GM21576 (cell line): ENCODE data around the gene CD44.
"Not testable (repeated sequence)": the region's sequence is repeated elsewhere in the genome, so short reads cannot be mapped to it uniquely, and the experiment has no call there.

Experiments used
- ATAC-seq: cut with Tn5 transposase; IDR thresholded peaks from one replicate; pipeline ENCODE4 v1.9.1; 2021; ENCODE audit warnings: mild to moderate bottlenecking, moderate library complexity; ENCODE audit not compliant: unreplicated experiment

Gene CD44

GRCh38 chr11:35207471-35208403 is 68.8 kb downstream of the CD44 start:
- ATAC-seq, result no peak

- ATAC-seq, result no peak
Measured at GRCh38 chr11:35208795-35209194, 69.8 kb downstream of the CD44 start.

- no peak for ATAC-seq
Measured at GRCh38 chr11:35210876-35211546, 72.0 kb downstream of the CD44 start.

GRCh38 chr11:35211952-35212351 is 73.0 kb downstream of the CD44 start:
- ATAC-seq, result no peak

GRCh38 chr11:35214226-35214770 is 75.3 kb downstream of the CD44 start:
- no peak for ATAC-seq

GRCh38 chr11:35214792-35215193 is 75.8 kb downstream of the CD44 start:
- no peak for ATAC-seq

- ATAC-seq, result no peak
Measured at GRCh38 chr11:35215945-35216344, 77.0 kb downstream of the CD44 start.

- no peak for ATAC-seq
Measured at GRCh38 chr11:35216962-35217678, 78.1 kb downstream of the CD44 start.

GRCh38 chr11:35218956-35219355 is 80.0 kb downstream of the CD44 start:
- ATAC-seq, result no peak

- ATAC-seq, result no peak
Measured at GRCh38 chr11:35223371-35223796, 84.4 kb downstream of the CD44 start.

- ATAC-seq, result no peak
Measured at GRCh38 chr11:35223991-35224390, 85.0 kb downstream of the CD44 start.

GRCh38 chr11:35225946-35226520 is 87.1 kb downstream of the CD44 start:
- no peak for ATAC-seq

GRCh38 chr11:35226756-35227155 is 87.8 kb downstream of the CD44 start:
- ATAC-seq, result not testable (repeated sequence)

- no peak for ATAC-seq
Measured at GRCh38 chr11:35227576-35228327, 88.8 kb downstream of the CD44 start.

GRCh38 chr11:35228328-35228725 is 89.4 kb downstream of the CD44 start:
- ATAC-seq, result no peak

- no peak for ATAC-seq
Measured at GRCh38 chr11:35230388-35230787, 91.4 kb downstream of the CD44 start.

GRCh38 chr11:35231076-35231860 is 92.3 kb downstream of the CD44 start:
- no peak for ATAC-seq

GRCh38 chr11:35232891-35233330 is 93.9 kb downstream of the CD44 start:
- ATAC-seq, result no peak

- no peak for ATAC-seq
Measured at GRCh38 chr11:35233518-35233917, 94.5 kb downstream of the CD44 start.
